Colonic mucosa (tissue), 4 donors: ENCODE results near the gene DAZAP1. TPM values are rescaled to one million over a fixed set of nuclear protein-coding genes. Genes with fewer than 3 reads are reported as not detected.

Experiments used
- DNase-seq: peaks from one replicate; pipeline ENCODE4 v3.0.0-alpha.2; 2020
- H3K27ac ChIP-seq: fragments of 200-600 bp; one replicate; pipeline ENCODE4 v1.8.0; 2021
- H3K27me3 ChIP-seq: fragments of 200-600 bp; one replicate; pipeline ENCODE4 v1.8.0; 2021
- H3K36me3 ChIP-seq: fragments of 200-600 bp; one replicate; pipeline ENCODE4 v1.8.0; 2021
- H3K4me1 ChIP-seq: fragments of 200-600 bp; one replicate; pipeline ENCODE4 v1.8.0; 2021; ENCODE audit warnings: mild to moderate bottlenecking
- H3K4me3 ChIP-seq: fragments of 200-600 bp; one replicate; pipeline ENCODE4 v1.8.0; 2021
- H3K9ac ChIP-seq, 2 donors: one replicate each; pipeline ENCODE4 v1.7.0; 2013; ENCODE audit warnings: control low read depth in 2 of 2, low read depth in 2 of 2, low read length in 2 of 2
- H3K9me3 ChIP-seq: fragments of 200-600 bp; one replicate; pipeline ENCODE4 v1.8.0; 2021
- CTCF ChIP-seq: fragments of 200-600 bp; IDR thresholded peaks from one replicate; pipeline ENCODE4 v1.8.0; 2022; ENCODE audit warnings: antibody characterized with exemption, mild to moderate bottlenecking
- intact Hi-C: fragments of 100-400 bp; cut with DNase I; formaldehyde crosslinking; loops from one replicate; pipeline ENCODE4 v1.14.1; 2022
- total RNA-seq, 2 donors: library from RNA; stranded (reverse); fragmentation: NEBNext Ultra II Directional in 1 of 2; extraction: Animal tissue kit (Norgen Biotek cat#: 25700) in 1 of 2; gene quantifications; one replicate each; pipeline ENCODE4 v1.2.1, GENCODE V29; 2021
- donor health status: healthy.
- donor health status: DM: no; HTN: no; CAD: no.
- donor health status: DM: no; HTN: no; CAD: no.

Gene DAZAP1
- total RNA-seq, 2 donors from 2014 or later, result 92.9 to 210 TPM

GRCh38 chr19:1457031-1457739 lies 49.8 kb downstream of the DAZAP1 start:
- H3K4me1 ChIP-seq, result peaks cover 3% of the 10 kb centered on the region
- no peak for TF ChIP-seq CTCF
- intact Hi-C loops, result no loop called here
- H3K9me3 ChIP-seq, result no peaks in the 10 kb centered on the region
- no peak overlapping the region for H3K4me3 ChIP-seq
- no peak overlapping the region for H3K9ac ChIP-seq
- H3K27me3 ChIP-seq, result peaks cover 53% of the 10 kb centered on the region
- no peak overlapping the region for H3K27ac ChIP-seq
- no peaks in the 10 kb centered on the region for H3K36me3 ChIP-seq
- DNase-seq, result no peak

GRCh38 chr19:1457892-1458291 lies 50.5 kb downstream of the DAZAP1 start:
- H3K9me3 ChIP-seq, result no peaks in the 10 kb centered on the region

GRCh38 chr19:1459479-1459878 lies 52.1 kb downstream of the DAZAP1 start:
- no peak for TF ChIP-seq CTCF
- H3K27me3 ChIP-seq, result peaks cover 30% of the 10 kb centered on the region
- intact Hi-C loops, result no loop called here

More at GRCh38 chr19:1457892-1458291, 50.5 kb downstream of the DAZAP1 start:
- Histone ChIP-seq H3K9ac (no peak overlapping the region), H3K36me3 (no peaks in the 10 kb centered on the region), H3K4me3 (no peak overlapping the region), H3K4me1 (peaks cover 3% of the 10 kb centered on the region), H3K27ac (no peak overlapping the region), H3K27me3 (peaks cover 46% of the 10 kb centered on the region)
- no peak for TF ChIP-seq CTCF
- intact Hi-C loops, result no loop called here
- no peak for DNase-seq

GRCh38 chr19:1460033-1460995 lies 52.9 kb downstream of the DAZAP1 start:
- H3K9me3 ChIP-seq, result no peaks in the 10 kb centered on the region
- no peak for DNase-seq
- intact Hi-C loops, result no loop called here
- no peak overlapping the region for H3K9ac ChIP-seq
- H3K36me3 ChIP-seq, result no peaks in the 10 kb centered on the region
- no peak overlapping the region for H3K4me3 ChIP-seq
- no peak for TF ChIP-seq CTCF
- peaks cover 29% of the 10 kb centered on the region for H3K27me3 ChIP-seq
- H3K27ac ChIP-seq, result no peak overlapping the region
- H3K4me1 ChIP-seq, result no peaks in the 10 kb centered on the region

More at GRCh38 chr19:1459479-1459878, 52.1 kb downstream of the DAZAP1 start:
- DNase-seq, result no peak
- H3K27ac ChIP-seq, result no peak overlapping the region
- no peaks in the 10 kb centered on the region for H3K9me3 ChIP-seq
- H3K9ac ChIP-seq, result no peak overlapping the region
- H3K4me1 ChIP-seq, result peaks cover 3% of the 10 kb centered on the region
- no peak overlapping the region for H3K4me3 ChIP-seq
- no peaks in the 10 kb centered on the region for H3K36me3 ChIP-seq

GRCh38 chr19:1461862-1462261 lies 54.5 kb downstream of the DAZAP1 start:
- H3K36me3 ChIP-seq, result no peaks in the 10 kb centered on the region
- H3K9ac ChIP-seq, result no peak overlapping the region
- intact Hi-C loops, result no loop called here
- peaks cover 9% of the 10 kb centered on the region for H3K4me1 ChIP-seq
- H3K27ac ChIP-seq, result no peak overlapping the region
- H3K4me3 ChIP-seq, result no peak overlapping the region
- no peaks in the 10 kb centered on the region for H3K9me3 ChIP-seq
- TF ChIP-seq CTCF, result no peak
- peaks cover 32% of the 10 kb centered on the region for H3K27me3 ChIP-seq
- no peak for DNase-seq
